CD4-positive, alpha-beta memory T cell (primary cell): Measurements from ENCODE around the gene GNPTG. TPM values are rescaled to one million over a fixed set of nuclear protein-coding genes. Genes with fewer than 3 reads are reported as not detected.

Experiments
- CTCF ChIA-PET: fragments of 350-600 bp; sonication (Branson Sonifier 250); formaldehyde crosslinking; loops from one replicate; lab custom pipeline; 2021; ENCODE audit warnings: inconsistent platforms; ENCODE audit not compliant: partially characterized antibody; lab: Charles Lee
- POLR2A ChIA-PET: fragments of 350-600 bp; sonication (Branson Sonifier 250); formaldehyde crosslinking; loops from one replicate; lab custom pipeline; 2021; ENCODE audit not compliant: partially characterized antibody; lab: Charles Lee
- DNase-seq, 5 donors: peaks; one replicate each; pipeline versions ENCODE4 v3.0.0 to v3.0.0-alpha.2; 2020 to 2022; ENCODE audit warnings: mixed read lengths in 1 of 5
- H3K27ac ChIP-seq: one replicate; pipeline ENCODE4 v1.7.0; 2013; ENCODE audit warnings: low read depth, low read length
- H3K27me3 ChIP-seq: 2 replicates; pipeline ENCODE4 v1.7.0; 2013; ENCODE audit warnings: mild to moderate bottlenecking, low read length, moderate library complexity; ENCODE audit not compliant: insufficient read depth
- H3K36me3 ChIP-seq: 2 replicates; pipeline ENCODE4 v1.7.0; 2013; ENCODE audit warnings: mild to moderate bottlenecking, low read length, moderate library complexity; ENCODE audit not compliant: insufficient read depth
- H3K4me1 ChIP-seq: 2 replicates; pipeline ENCODE4 v1.7.0; 2013; ENCODE audit warnings: mild to moderate bottlenecking, low read length, moderate library complexity; ENCODE audit not compliant: insufficient read depth
- H3K4me3 ChIP-seq, 2 donors: one replicate each; pipeline ENCODE4 v1.7.0; 2013; ENCODE audit warnings: low read length in 2 of 2, mild to moderate bottlenecking in 1 of 2
- H3K9me3 ChIP-seq, 2 donors: one replicate each; pipeline ENCODE4 v1.7.0; 2013; ENCODE audit warnings: low read length in 2 of 2, control low read depth in 1 of 2; ENCODE audit not compliant: control insufficient read depth in 1 of 2
- H3K27ac Mint-ChIP-seq, 7 donors: one replicate each; pipeline ENCODE4 v1.8.0; 2020 to 2021; ENCODE audit warnings: mixed read lengths in 7 of 7, mild to moderate bottlenecking in 6 of 7, inconsistent platforms in 3 of 7, moderate library complexity in 3 of 7
- H3K27me3 Mint-ChIP-seq, 2 donors: one replicate each; pipeline ENCODE4 v1.8.0; 2020 to 2021; ENCODE audit warnings: mixed read lengths in 2 of 2
- H3K36me3 Mint-ChIP-seq, 2 donors: one replicate each; pipeline ENCODE4 v1.8.0; 2020 to 2021; ENCODE audit warnings: mixed read lengths in 2 of 2, inconsistent platforms in 1 of 2, mild to moderate bottlenecking in 1 of 2
- H3K4me1 Mint-ChIP-seq, 4 donors: one replicate each; pipeline ENCODE4 v1.8.0; 2020 to 2021; ENCODE audit warnings: mixed read lengths in 4 of 4, mild to moderate bottlenecking in 1 of 4
- H3K4me3 Mint-ChIP-seq, 8 donors: one replicate each; pipeline ENCODE4 v1.8.0; 2020 to 2021; ENCODE audit warnings: mixed read lengths in 8 of 8, mild to moderate bottlenecking in 7 of 8, moderate library complexity in 6 of 8, inconsistent platforms in 3 of 8
- H3K9me3 Mint-ChIP-seq, 8 donors: one replicate each; pipeline ENCODE4 v1.8.0; 2020 to 2021; ENCODE audit warnings: mixed read lengths in 8 of 8, mild to moderate bottlenecking in 5 of 8, inconsistent platforms in 3 of 8, moderate library complexity in 1 of 8
- intact Hi-C: fragments of 100-400 bp; cut with micrococcal nuclease; formaldehyde crosslinking; loops from one replicate; pipeline ENCODE4 v1.15.1; 2023
- polyA plus RNA-seq, 2 donors: library from polyadenylated mRNA; unstranded; fragments of 300-500 nt; fragmentation: Illumina TruSeq; gene quantifications; one replicate each; pipeline ENCODE4 v1.2.3, GENCODE V29; 2021
- total RNA-seq, 2 experiments: library from RNA; stranded (reverse); gene quantifications; one replicate each; pipeline ENCODE4 v1.2.3, GENCODE V29; 2021

Gene GNPTG
- 10 to 100 TPM; 58.7 to 61.5 TPM for total RNA-seq
- 10 to 100 TPM; 51.8 to 53.7 TPM for polyA plus RNA-seq

GRCh38 chr16:1351582-1352362 lies at the start of gene GNPTG, which contains the start of gene TSR3:
GNPTG (plus strand) TSS chr16:1351931; CDS start chr16:1351966, 35 bp downstream.
TSR3 (minus strand) TSS chr16:1351878; CDS start chr16:1351804, 74 bp downstream.
- ChIA-PET POLR2A (interaction anchor here (1.1 to 1.9 kb wide), 4 partner anchors 9 to 42 kb away, joined by 3 to 7 read pairs (median 4); partner anchors contain the start of gene UBE2I), CTCF (no interaction called here)
- no peaks in the 10 kb centered on the region for H3K27me3 ChIP-seq
- H3K4me1 Mint-ChIP-seq, result peaks cover 18 to 52% (median 29%) of the 10 kb centered on the region in 4 donors
- H3K9me3 Mint-ChIP-seq, result peaks cover 0 to 11% (median 0%) of the 10 kb centered on the region in 8 donors
- H3K27ac ChIP-seq, result peak within 1 kb of the TSS; percentile 75
- peak within 1 kb of the TSS; percentile 80 to 90 (median 84) for H3K4me3 Mint-ChIP-seq
- no peaks in the 10 kb centered on the region for H3K27me3 Mint-ChIP-seq
- H3K4me1 ChIP-seq, result peaks cover 23% of the 10 kb centered on the region
- peak within 1 kb of the TSS; percentile 82 to 96 (median 91) for H3K27ac Mint-ChIP-seq
- peaks cover 4 to 8% of the 10 kb centered on the region in 2 donors for H3K36me3 Mint-ChIP-seq
- peaks cover 17% of the 10 kb centered on the region for H3K36me3 ChIP-seq
- peak within 1 kb of the TSS; percentile 32 to 82 for H3K4me3 ChIP-seq
- H3K9me3 ChIP-seq, result no peaks in the 10 kb centered on the region
- DNase-seq, result peak; percentile 82 to 91 (median 85)
- intact Hi-C loops, result loop anchor here (1.0 kb wide), 1 partner anchor 42 kb away; the partner anchor contains the start of gene UBE2I

GRCh38 chr16:1305823-1306222 lies 45.9 kb upstream of the GNPTG start:
- Mint-ChIP-seq H3K27me3 (no peaks in the 10 kb centered on the region), H3K36me3 (peaks cover 6 to 12% of the 10 kb centered on the region in 2 donors), H3K9me3 (no peaks in the 10 kb centered on the region), H3K27ac (peak overlapping the region in 2 of 7 donors; percentile 66 to 89), H3K4me3 (no peak overlapping the region), H3K4me1 (peaks cover 11 to 46% (median 24%) of the 10 kb centered on the region in 4 donors)
- CTCF ChIA-PET, result no interaction called here
- Histone ChIP-seq H3K4me3 (no peak overlapping the region), H3K9me3 (no peaks in the 10 kb centered on the region), H3K4me1 (peaks cover 34% of the 10 kb centered on the region), H3K27ac (no peak overlapping the region), H3K36me3 (no peaks in the 10 kb centered on the region), H3K27me3 (no peaks in the 10 kb centered on the region)
- POLR2A ChIA-PET, result no interaction called here
- no peak for DNase-seq
- intact Hi-C loops, result loop anchor here (5.0 to 10.0 kb wide), 2 partner anchors 306 to 619 kb away; partner anchors contain the start of genes CRAMP1 and IFT140

GRCh38 chr16:1306334-1306733 lies 45.4 kb upstream of the GNPTG start:
- no peak overlapping the region for H3K4me3 ChIP-seq
- POLR2A ChIA-PET, result no interaction called here
- no peaks in the 10 kb centered on the region for H3K27me3 Mint-ChIP-seq
- peaks cover 36% of the 10 kb centered on the region for H3K4me1 ChIP-seq
- no peaks in the 10 kb centered on the region for H3K36me3 ChIP-seq
- no peak overlapping the region for H3K27ac ChIP-seq
- no peaks in the 10 kb centered on the region for H3K9me3 Mint-ChIP-seq
- peaks cover 16 to 52% (median 29%) of the 10 kb centered on the region in 4 donors for H3K4me1 Mint-ChIP-seq
- H3K36me3 Mint-ChIP-seq, result peaks cover 9 to 17% of the 10 kb centered on the region in 2 donors
- intact Hi-C loops, result loop anchor here (5.0 to 10.0 kb wide), 2 partner anchors 306 to 618 kb away; partner anchors contain the start of genes CRAMP1 and IFT140
- H3K27me3 ChIP-seq, result no peaks in the 10 kb centered on the region
- DNase-seq, result no peak
- H3K9me3 ChIP-seq, result no peaks in the 10 kb centered on the region
- CTCF ChIA-PET, result no interaction called here
- H3K27ac Mint-ChIP-seq, result peak overlapping the region in 3 of 7 donors; percentile 63 to 89 (median 66)
- peak overlapping the region in 4 of 8 donors; percentile 10 to 66 (median 40) for H3K4me3 Mint-ChIP-seq

GRCh38 chr16:1308036-1308976 lies 43.4 kb upstream of the GNPTG start:
- peaks cover 18 to 56% (median 39%) of the 10 kb centered on the region in 4 donors for H3K4me1 Mint-ChIP-seq
- H3K27ac Mint-ChIP-seq, result peak overlapping the region; percentile 77 to 100 (median 99)
- H3K9me3 Mint-ChIP-seq, result no peaks in the 10 kb centered on the region
- no peaks in the 10 kb centered on the region for H3K27me3 Mint-ChIP-seq
- Histone ChIP-seq H3K27me3 (no peaks in the 10 kb centered on the region), H3K36me3 (peaks cover 6% of the 10 kb centered on the region), H3K9me3 (no peaks in the 10 kb centered on the region), H3K4me1 (peaks cover 48% of the 10 kb centered on the region), H3K27ac (peak overlapping the region; percentile 100), H3K4me3 (peak overlapping the region in 1 of 2 donors; percentile 85)
- CTCF ChIA-PET, result no interaction called here
- H3K36me3 Mint-ChIP-seq, result peaks cover 9 to 21% of the 10 kb centered on the region in 2 donors
- intact Hi-C loops, result loop anchor here (2.0 to 10.0 kb wide), 4 partner anchors 34 to 634 kb away; partner anchors contain the start of genes CRAMP1, IFT140 and MSRB1
- DNase-seq, result no peak
- H3K4me3 Mint-ChIP-seq, result peak overlapping the region; percentile 87 to 96 (median 90)
- POLR2A ChIA-PET, result interaction anchor here (0.6 to 1.8 kb wide), 15 partner anchors 8 to 1066 kb away, joined by 3 to 22 read pairs (median 6); partner anchors contain the start of genes GNPTG, MAPK8IP3, MSRB1 and NUBP2

GRCh38 chr16:1308977-1309885 lies 42.5 kb upstream of the GNPTG start, which contains the start of gene UBE2I:
UBE2I (plus strand) TSS chr16:1309636; CDS start chr16:1314031, 4,395 bp downstream.
- Histone ChIP-seq H3K4me1 (peaks cover 39% of the 10 kb centered on the region), H3K4me3 (peak within 1 kb of the TSS; percentile 85 to 97), H3K36me3 (peaks cover 13% of the 10 kb centered on the region), H3K27ac (peak within 1 kb of the TSS; percentile 100), H3K9me3 (no peaks in the 10 kb centered on the region), H3K27me3 (no peaks in the 10 kb centered on the region)
- ChIA-PET POLR2A (interaction anchor here (0.6 to 1.8 kb wide), 20 partner anchors 9 to 1211 kb away, joined by 3 to 22 read pairs (median 4); partner anchors contain the start of genes AMDHD2, GNPTG, MAPK8IP3 and MSRB1), CTCF (no interaction called here)
- no peaks in the 10 kb centered on the region for H3K27me3 Mint-ChIP-seq
- peaks cover 9 to 24% of the 10 kb centered on the region in 2 donors for H3K36me3 Mint-ChIP-seq
- H3K4me3 Mint-ChIP-seq, result peak within 1 kb of the TSS; percentile 89 to 100 (median 98)
- H3K4me1 Mint-ChIP-seq, result peaks cover 16 to 47% (median 35%) of the 10 kb centered on the region in 4 donors
- intact Hi-C loops, result loop anchor here (1.0 to 10.0 kb wide), 6 partner anchors 34 to 634 kb away; partner anchors contain the start of genes CRAMP1, GNPTG, IFT140 and MSRB1
- no peaks in the 10 kb centered on the region for H3K9me3 Mint-ChIP-seq
- peak; percentile 96 to 100 (median 98) for DNase-seq
- H3K27ac Mint-ChIP-seq, result peak within 1 kb of the TSS; percentile 99 to 100 (median 99)
